GM23338 (cell line): Measurements from ENCODE around the gene SOCS2. TPM values are rescaled to one million over a fixed set of nuclear protein-coding genes. Genes with fewer than 3 reads are reported as not detected.

Source experiments
- ATAC-seq: fragments of 200-7000 bp; cut with Tn5 transposase; 3 replicates; pipeline ENCODE4 v1.9.1; 2020
- DNase-seq: peaks from one replicate; pipeline ENCODE4 v3.0.0-alpha.2; 2015; ENCODE audit warnings: low spot score
- H2AFZ ChIP-seq: fragments of 200-600 bp; sonication (generic); 2 replicates; pipeline ENCODE4 v1.8.0; 2016; ENCODE audit warnings: antibody characterized with exemption, mild to moderate bottlenecking, moderate library complexity
- H3F3A ChIP-seq: fragments of 200-600 bp; sonication (generic); replicated peaks from 2 replicates; pipeline ENCODE4 v1.8.0; 2017; ENCODE audit warnings: antibody characterized with exemption, mixed run types, low read depth
- H3K27ac ChIP-seq: fragments of 200-600 bp; sonication (generic); 2 replicates; pipeline ENCODE4 v1.6.1; 2016; ENCODE audit warnings: low read depth
- H3K27me3 ChIP-seq: fragments of 200-600 bp; sonication (generic); 2 replicates; pipeline ENCODE4 v1.8.0; 2016; ENCODE audit warnings: mild to moderate bottlenecking, mixed run types, moderate library complexity; ENCODE audit not compliant: insufficient read depth
- H3K36me3 ChIP-seq: fragments of 200-600 bp; sonication (generic); 2 replicates; pipeline ENCODE4 v1.8.0; 2016; ENCODE audit warnings: mild to moderate bottlenecking; ENCODE audit not compliant: insufficient read depth
- H3K4me1 ChIP-seq: fragments of 200-600 bp; sonication (generic); 2 replicates; pipeline ENCODE4 v1.8.0; 2016; ENCODE audit warnings: mild to moderate bottlenecking, moderate library complexity; ENCODE audit not compliant: insufficient read depth
- H3K4me2 ChIP-seq: fragments of 200-600 bp; sonication (generic); 2 replicates; pipeline ENCODE4 v1.7.1; 2017; ENCODE audit warnings: mixed run types
- H3K4me3 ChIP-seq: fragments of 200-600 bp; sonication (generic); 2 replicates; pipeline ENCODE4 v1.6.1; 2016; ENCODE audit warnings: mixed run types
- H3K79me2 ChIP-seq: fragments of 200-600 bp; sonication (generic); replicated peaks from 2 replicates; pipeline ENCODE4 v1.8.0; 2017; ENCODE audit warnings: mild to moderate bottlenecking; ENCODE audit not compliant: insufficient read depth
- H3K9me2 ChIP-seq: fragments of 200-600 bp; sonication (generic); 2 replicates; pipeline ENCODE4 v1.8.0; 2017; ENCODE audit not compliant: insufficient read depth
- H4K20me1 ChIP-seq: fragments of 200-600 bp; sonication (generic); replicated peaks from 2 replicates; pipeline ENCODE4 v1.8.0; 2017; ENCODE audit warnings: mild to moderate bottlenecking; ENCODE audit not compliant: insufficient read depth
- H3K27ac Mint-ChIP-seq: 2 replicates; pipeline ENCODE4 v1.8.0; 2020; ENCODE audit warnings: inconsistent platforms, mild to moderate bottlenecking, moderate library complexity, mixed read lengths
- H3K27me3 Mint-ChIP-seq: 3 replicates; pipeline ENCODE4 v1.8.0; 2022; ENCODE audit warnings: low read depth, mild to moderate bottlenecking, moderate library complexity, mixed read lengths, inconsistent platforms; ENCODE audit not compliant: insufficient read depth, poor library complexity
- H3K36me3 Mint-ChIP-seq: 3 replicates; pipeline ENCODE4 v1.8.0; 2021; ENCODE audit warnings: low read depth, mild to moderate bottlenecking, inconsistent platforms, moderate library complexity, mixed read lengths
- H3K4me1 Mint-ChIP-seq: 3 replicates; pipeline ENCODE4 v1.8.0; 2020; ENCODE audit warnings: mild to moderate bottlenecking, inconsistent platforms, mixed read lengths
- H3K4me3 Mint-ChIP-seq: 3 replicates; pipeline ENCODE4 v1.8.0; 2021; ENCODE audit warnings: moderate library complexity, mild to moderate bottlenecking, inconsistent platforms, mixed read lengths
- H3K9me3 Mint-ChIP-seq: 3 replicates; pipeline ENCODE4 v1.8.0; 2020; ENCODE audit warnings: moderate library complexity, mild to moderate bottlenecking, inconsistent platforms, mixed read lengths
- CREB1 ChIP-seq: fragments of 250-450 bp; sonication (Bioruptor Pico); IDR thresholded peaks from 2 replicates; pipeline ENCODE4 v1.5.0; 2020; ENCODE audit warnings: low read depth, mild to moderate bottlenecking, moderate library complexity
- CTCF ChIP-seq, 2 experiments: fragments of 200-600 bp in 1 of 2; sonication (generic) in 1 of 2; conservative IDR thresholded peaks; 2 replicates each; pipeline versions ENCODE4 v1.5.1 to v1.6.1; 2016 to 2017; ENCODE audit warnings: antibody characterized with exemption in 2 of 2, low read depth in 2 of 2, mild to moderate bottlenecking in 2 of 2, moderate library complexity in 1 of 2
- EZH2 ChIP-seq: fragments of 200-600 bp; sonication (generic); IDR thresholded peaks from one replicate; pipeline ENCODE4 v1.8.0; 2017; ENCODE audit warnings: antibody characterized with exemption, mild to moderate bottlenecking, low read depth; ENCODE audit not compliant: unreplicated experiment
- EZH2phosphoT487 ChIP-seq: fragments of 200-600 bp; sonication (generic); IDR thresholded peaks from one replicate; pipeline ENCODE4 v1.8.1; 2018; ENCODE audit warnings: antibody characterized with exemption; ENCODE audit not compliant: unreplicated experiment
- JUNB ChIP-seq: IDR thresholded peaks from one replicate; pipeline ENCODE4 v1.6.1; 2016; ENCODE audit warnings: antibody characterized with exemption; ENCODE audit not compliant: unreplicated experiment
- NANOG ChIP-seq: IDR thresholded peaks from 2 replicates; pipeline ENCODE4 v1.6.1; 2016; ENCODE audit warnings: antibody characterized with exemption, borderline replicate concordance
- POLR2AphosphoS5 ChIP-seq: IDR thresholded peaks from 2 replicates; pipeline ENCODE4 v1.6.1; 2016; ENCODE audit warnings: antibody characterized with exemption, low read depth
- STAT1 ChIP-seq: IDR thresholded peaks from one replicate; pipeline ENCODE4 v1.6.1; 2016; ENCODE audit warnings: antibody characterized with exemption; ENCODE audit not compliant: unreplicated experiment
- ZNF114 ChIP-seq: fragments of 250-450 bp; sonication (Bioruptor Pico); IDR thresholded peaks from 2 replicates; pipeline ENCODE4 v1.5.0; 2020; ENCODE audit warnings: mild to moderate bottlenecking, moderate library complexity
- ZNF331 ChIP-seq: fragments of 250-450 bp; sonication (Bioruptor Pico); IDR thresholded peaks from 2 replicates; pipeline ENCODE4 v1.5.0; 2020; ENCODE audit warnings: low read depth, mild to moderate bottlenecking, moderate library complexity
- ZNF462 ChIP-seq: fragments of 250-450 bp; sonication (Bioruptor Pico); IDR thresholded peaks from 2 replicates; pipeline ENCODE4 v1.5.0; 2020; ENCODE audit warnings: mild to moderate bottlenecking, moderate library complexity
- polyA plus RNA-seq: library from polyadenylated mRNA; unstranded; fragments of >200 nt; fragmentation: Nextera tagmentation; extraction: Ambion mirVana; gene quantifications from 2 replicates; pipeline ENCODE4 v1.2.1, GENCODE V29; 2016
- total RNA-seq: library from RNA; depleted of rRNA; stranded (reverse); fragments of >200 nt; shearing (Covaris generic); gene quantifications from 2 replicates; pipeline ENCODE4 v1.2.3, GENCODE V29; 2014
- TF ChIP-seq, protein P1 (sequence below): IDR thresholded peaks from one replicate; pipeline ENCODE4 v1.6.1; 2018; ENCODE audit warnings: antibody characterized with exemption; ENCODE audit not compliant: unreplicated experiment

The SOCS2 gene
- total and polyA plus RNA-seq, 2 experiments from 2014 or later, result 15.5 to 32.4 TPM

DNA sequence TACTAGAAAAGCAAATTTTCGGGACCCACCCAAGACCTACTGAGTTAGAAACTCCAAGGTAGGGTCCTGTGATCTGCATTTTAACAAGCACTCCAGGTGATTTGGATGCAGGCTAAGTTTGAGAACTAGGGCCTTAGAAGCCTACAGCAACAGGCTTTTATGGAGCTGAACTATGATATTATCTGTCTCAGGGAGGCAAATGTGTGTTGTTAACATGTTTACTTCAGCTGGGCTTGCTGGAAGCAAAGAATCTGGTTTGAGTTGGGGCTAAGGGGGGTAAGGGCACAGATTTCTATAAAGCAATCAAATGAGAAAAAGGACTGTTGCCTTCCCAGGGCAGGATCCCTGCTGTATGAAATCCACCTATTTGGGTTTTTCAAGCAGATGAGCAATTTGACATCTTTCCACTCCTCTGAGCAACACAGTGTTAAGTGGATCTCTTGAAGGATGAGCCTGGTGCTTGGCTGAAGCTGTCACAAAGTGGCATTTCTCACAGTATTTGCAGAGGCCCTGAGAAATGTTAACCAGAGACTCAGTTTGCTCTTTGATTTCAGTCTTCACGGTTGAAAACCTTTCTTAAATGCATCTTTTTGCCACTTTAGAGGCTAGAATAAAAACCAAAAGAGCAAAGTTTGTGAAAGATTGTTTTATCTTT lies 36.2 kb upstream of the SOCS2 start (continued):
- TF ChIP-seq ZNF462 (no peak), EZH2 (no peak)

GRCh38 chr12:93536766-93537488 lies 35.5 kb upstream of the SOCS2 start:
- Histone ChIP-seq H3F3A (no peaks in the 10 kb centered on the region), H3K4me2 (no peak overlapping the region), H4K20me1 (no peaks in the 10 kb centered on the region), H3K27me3 (no peaks in the 10 kb centered on the region), H3K4me1 (no peaks in the 10 kb centered on the region), H3K27ac (no peak overlapping the region), H3K36me3 (no peaks in the 10 kb centered on the region), H2AFZ (no peak overlapping the region), H3K79me2 (no peaks in the 10 kb centered on the region), H3K9me2 (0 out of 2 replicates have a peak, but pooled peaks cover 6% of the 10 kb centered on the region), H3K4me3 (no peak overlapping the region)
- Mint-ChIP-seq H3K27me3 (peaks cover under 1% of the 10 kb centered on the region), H3K4me3 (no peak overlapping the region), H3K27ac (no peak overlapping the region), H3K4me1 (no peaks in the 10 kb centered on the region), H3K36me3 (no peaks in the 10 kb centered on the region), H3K9me3 (no peaks in the 10 kb centered on the region)
- DNase-seq (no peak), ATAC-seq (no peak)
- no peak for TF ChIP-seq JUNB
- no peak for TF ChIP-seq NANOG
- no peak for TF ChIP-seq POLR2AphosphoS5
- TF ChIP-seq ZNF114 (CRISPR knock-in tag), result no peak
- TF ChIP-seq, protein P1, sequence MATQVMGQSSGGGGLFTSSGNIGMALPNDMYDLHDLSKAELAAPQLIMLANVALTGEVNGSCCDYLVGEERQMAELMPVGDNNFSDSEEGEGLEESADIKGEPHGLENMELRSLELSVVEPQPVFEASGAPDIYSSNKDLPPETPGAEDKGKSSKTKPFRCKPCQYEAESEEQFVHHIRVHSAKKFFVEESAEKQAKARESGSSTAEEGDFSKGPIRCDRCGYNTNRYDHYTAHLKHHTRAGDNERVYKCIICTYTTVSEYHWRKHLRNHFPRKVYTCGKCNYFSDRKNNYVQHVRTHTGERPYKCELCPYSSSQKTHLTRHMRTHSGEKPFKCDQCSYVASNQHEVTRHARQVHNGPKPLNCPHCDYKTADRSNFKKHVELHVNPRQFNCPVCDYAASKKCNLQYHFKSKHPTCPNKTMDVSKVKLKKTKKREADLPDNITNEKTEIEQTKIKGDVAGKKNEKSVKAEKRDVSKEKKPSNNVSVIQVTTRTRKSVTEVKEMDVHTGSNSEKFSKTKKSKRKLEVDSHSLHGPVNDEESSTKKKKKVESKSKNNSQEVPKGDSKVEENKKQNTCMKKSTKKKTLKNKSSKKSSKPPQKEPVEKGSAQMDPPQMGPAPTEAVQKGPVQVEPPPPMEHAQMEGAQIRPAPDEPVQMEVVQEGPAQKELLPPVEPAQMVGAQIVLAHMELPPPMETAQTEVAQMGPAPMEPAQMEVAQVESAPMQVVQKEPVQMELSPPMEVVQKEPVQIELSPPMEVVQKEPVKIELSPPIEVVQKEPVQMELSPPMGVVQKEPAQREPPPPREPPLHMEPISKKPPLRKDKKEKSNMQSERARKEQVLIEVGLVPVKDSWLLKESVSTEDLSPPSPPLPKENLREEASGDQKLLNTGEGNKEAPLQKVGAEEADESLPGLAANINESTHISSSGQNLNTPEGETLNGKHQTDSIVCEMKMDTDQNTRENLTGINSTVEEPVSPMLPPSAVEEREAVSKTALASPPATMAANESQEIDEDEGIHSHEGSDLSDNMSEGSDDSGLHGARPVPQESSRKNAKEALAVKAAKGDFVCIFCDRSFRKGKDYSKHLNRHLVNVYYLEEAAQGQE, result no peak
- TF ChIP-seq STAT1, result no peak
- no peak for TF ChIP-seq EZH2
- no peak for TF ChIP-seq CTCF (conservative IDR thresholded peaks at IDR 0.05; ENCODE audit: low read depth in 2 of 2)
- no peak for TF ChIP-seq CREB1 (CRISPR knock-in tag)
- TF ChIP-seq ZNF331, result no peak
- no peak for TF ChIP-seq EZH2phosphoT487
